GM12878 (cell line): ENCODE measurements around the gene PIEZO2. TPM values are rescaled to one million over a fixed set of nuclear protein-coding genes. Genes with fewer than 3 reads are reported as not detected.

Source experiments
- ATAC-seq: fragments of 200-7000 bp; cut with Tn5 transposase; 3 replicates; pipeline ENCODE4 v1.9.1; 2020; ENCODE audit warnings: mild to moderate bottlenecking, moderate library complexity
- BruUV-seq: library from RNA; stranded (reverse); fragments of 400-500 nt; replicated peaks from 2 replicates; lab custom pipeline; 2021; lab: Mats Ljungman, UMichigan
- CTCF ChIA-PET: fragments of 300-600 bp; sonication (Branson Sonifier 250); formaldehyde crosslinking; extraction: SDS; loops from one replicate; lab custom pipeline; 2021; ENCODE audit warnings: inconsistent platforms; lab: Yijun Ruan, JAX
- POLR2A ChIA-PET: fragments of 350-600 bp; formaldehyde crosslinking; extraction: SDS; loops from one replicate; lab custom pipeline; 2021; ENCODE audit warnings: inconsistent platforms; lab: Charles Lee
- RAD21 ChIA-PET: fragments of 300-600 bp; sonication (Branson Sonifier 250); formaldehyde crosslinking; loops from one replicate; lab custom pipeline; 2023; ENCODE audit warnings: antibody characterized with exemption; ENCODE audit not compliant: unreplicated experiment; lab: Charles Lee
- SMC1A ChIA-PET: fragments of 300-600 bp; sonication (Branson Sonifier 250); formaldehyde crosslinking; loops from one replicate; lab custom pipeline; 2023; ENCODE audit not compliant: unreplicated experiment, uncharacterized antibody; lab: Charles Lee
- DNase-seq: peaks from one replicate; pipeline ENCODE4 v3.0.0-alpha.2; 2011; ENCODE audit warnings: low read depth, low spot score
- FAIRE-seq: peaks from 3 replicates; lab custom pipeline; 2011; peaks lifted over from hg19 to GRCh38; lab: Jason Lieb, UNC
- H2AFZ ChIP-seq: 2 replicates; pipeline ENCODE4 v1.6.0; 2011; ENCODE audit warnings: low read depth, low read length, control low read depth; ENCODE audit not compliant: control insufficient read depth
- H3K27ac ChIP-seq: 2 replicates; pipeline ENCODE4 v1.5.1; 2011; ENCODE audit warnings: control low read depth; ENCODE audit not compliant: control insufficient read depth, insufficient read depth
- H3K27me3 ChIP-seq, 2 experiments: replicated peaks in 1 of 2; 2 replicates each; pipeline versions ENCODE4 v1.6.0 to v1.6.1; 2011; ENCODE audit warnings: low read length in 1 of 2; ENCODE audit not compliant: control insufficient read depth in 2 of 2, insufficient read depth in 2 of 2
- H3K36me3 ChIP-seq, 2 experiments: 2 replicates each; pipeline ENCODE4 v1.5.1; 2011; ENCODE audit warnings: low read length in 1 of 2; ENCODE audit not compliant: control insufficient read depth in 2 of 2, insufficient read depth in 2 of 2
- H3K4me1 ChIP-seq: 2 replicates; pipeline ENCODE4 v1.6.1; 2011; ENCODE audit warnings: mild to moderate bottlenecking, low read length, moderate library complexity, mixed read lengths; ENCODE audit not compliant: control insufficient read depth, insufficient read depth
- H3K4me2 ChIP-seq: 2 replicates; pipeline ENCODE4 v1.6.0; 2011; ENCODE audit warnings: control low read depth; ENCODE audit not compliant: control insufficient read depth, insufficient read depth
- H3K4me3 ChIP-seq: fragments of 200-600 bp; sonication (generic); 2 replicates; pipeline ENCODE4 v1.5.1; 2016
- H3K79me2 ChIP-seq: 2 replicates; pipeline ENCODE4 v1.6.0; 2011; ENCODE audit warnings: low read length; ENCODE audit not compliant: control insufficient read depth, insufficient read depth
- H3K9ac ChIP-seq: 2 replicates; pipeline ENCODE4 v1.8.0; 2011; ENCODE audit warnings: low read length, control low read depth, mixed read lengths; ENCODE audit not compliant: control insufficient read depth, insufficient read depth
- H3K9me3 ChIP-seq: replicated peaks from 3 replicates; pipeline ENCODE4 v1.5.1; 2011; ENCODE audit warnings: mild to moderate bottlenecking, low read length; ENCODE audit not compliant: control insufficient read depth, insufficient read depth
- H4K20me1 ChIP-seq: 2 replicates; pipeline ENCODE4 v1.6.0; 2011; ENCODE audit not compliant: control insufficient read depth, insufficient read depth
- ATF7 ChIP-seq: fragments of 450-650 bp; IDR thresholded peaks from 2 replicates; pipeline ENCODE4 v1.6.1; 2016; ENCODE audit warnings: low read depth, mild to moderate bottlenecking
- HCFC1 ChIP-seq: fragments of 150-350 bp; IDR thresholded peaks from 2 replicates; pipeline ENCODE4 v1.6.1; 2014; ENCODE audit warnings: low read length
- HDAC2 ChIP-seq: fragments of 200-600 bp; sonication (generic); IDR thresholded peaks from 2 replicates; pipeline ENCODE4 v1.6.1; 2017
- MTA2 ChIP-seq: fragments of 450-650 bp; IDR thresholded peaks from 2 replicates; pipeline ENCODE4 v1.6.1; 2016; ENCODE audit warnings: low read depth, mild to moderate bottlenecking, moderate library complexity
- NFIC ChIP-seq: IDR thresholded peaks from 2 replicates; pipeline ENCODE4 v1.6.1; 2012; ENCODE audit warnings: low read depth, mild to moderate bottlenecking, inconsistent platforms, low read length, moderate library complexity
- SIN3A ChIP-seq: IDR thresholded peaks from 2 replicates; pipeline ENCODE4 v1.6.1; 2012; ENCODE audit warnings: low read depth, low read length, improper control_type of control experiment
- TCF3 ChIP-seq: IDR thresholded peaks from 2 replicates; pipeline ENCODE4 v1.6.1; 2012; ENCODE audit warnings: low read depth, mild to moderate bottlenecking, low read length, borderline replicate concordance; ENCODE audit not compliant: insufficient read depth
- ZNF384 ChIP-seq: IDR thresholded peaks from 2 replicates; pipeline ENCODE4 v1.6.1; 2012; ENCODE audit warnings: low read depth, mild to moderate bottlenecking, low read length, improper control_type of control experiment, borderline replicate concordance
- ZNF592 ChIP-seq: fragments of 450-650 bp; IDR thresholded peaks from 2 replicates; pipeline ENCODE4 v1.6.1; 2017; ENCODE audit warnings: mild to moderate bottlenecking, moderate library complexity
- WGBS: methylation state at CpG from one replicate; pipeline ENCODE4 v1.1.6; 2016; ENCODE audit warnings: low lambda C conversion rate; ENCODE audit not compliant: insufficient replicate concordance, insufficient coverage; ENCODE audit errors: missing lambda C conversion rate; 5-methylcytosine and 5-hydroxymethylcytosine counted together
- in situ Hi-C: fragments of 300-500 bp; cut with MboI; formaldehyde crosslinking; loops from 9 replicates; pipeline ENCODE4 v1.14.3; 2018; ENCODE audit warnings: mixed read lengths
- intact Hi-C: fragments of 100-400 bp; cut with micrococcal nuclease; formaldehyde crosslinking; loops from one replicate; pipeline ENCODE4 v1.14.2; 2022; ENCODE audit not compliant: unreplicated experiment
- polyA plus RNA-seq, 11 experiments: library from polyadenylated mRNA; depleted of rRNA in 4 of 11; unstranded in 6 of 11; stranded (reverse) in 5 of 11; fragments of >200 nt; fragmentation: Nextera tagmentation in 4 of 11; fragmentation: Illumina TruSeq in 1 of 11; extraction: Ambion mirVana in 4 of 11; extraction: Trizol in 1 of 11; gene quantifications; 1 replicate in 1 of 11; 2 replicates in 10 of 11; pipeline versions ENCODE4 v1.2.1 to v1.2.3, GENCODE V29; 2011 to 2016; ENCODE audit warnings: inconsistent platforms in 2 of 11, missing spikeins in 2 of 11, low read depth in 1 of 11
- total RNA-seq, 4 experiments: library from RNA; depleted of rRNA in 3 of 4; stranded (reverse); fragments of >200 nt in 3 of 4; fragmentation: Illumina TruSeq in 1 of 4; extraction: Trizol in 1 of 4; gene quantifications; 2 replicates each; pipeline versions ENCODE4 v1.2.1 to v1.2.3, GENCODE V29; 2013 to 2021
- TF ChIP-seq, protein P1 (sequence below): IDR thresholded peaks from 2 replicates; pipeline ENCODE4 v1.6.1; 2012; ENCODE audit warnings: mild to moderate bottlenecking, low read depth, low read length
- TF ChIP-seq, protein P2 (sequence below): IDR thresholded peaks from 2 replicates; pipeline ENCODE4 v1.6.1; 2012; ENCODE audit warnings: low read depth, low read length, improper control_type of control experiment

Gene PIEZO2
- total and polyA plus RNA-seq, 10 of the 15 experiments (the other 5 are each of a cell fraction or from before 2014, with no cell fraction given) = 6.7 to 42.3 (median 27.4) TPM

- Histone ChIP-seq H3K4me1 (peaks cover 39% of the 10 kb centered on the region), H4K20me1 (no peaks in the 10 kb centered on the region), H3K36me3 (no peaks in the 10 kb centered on the region), H3K27ac (peak overlapping the region; percentile 52), H3K9ac (no peak overlapping the region), H3K9me3 (peaks cover 2% of the 10 kb centered on the region; the same call in 2 of the 3 replicates), H3K27me3 (no peaks in the 10 kb centered on the region), H3K4me3 (no peak overlapping the region), H3K4me2 (peak overlapping the region; percentile 3; the same call in 1 of the 2 replicates), H2AFZ (no peak overlapping the region), H3K79me2 (peaks cover 78% of the 10 kb centered on the region)
- intact Hi-C loops (no loop called here), in situ Hi-C loops (no loop called here)
- FAIRE-seq = no peak
- BruUV-seq = no TSS peak
- no peak for DNase-seq
- ChIA-PET RAD21 (interaction anchor here (0.7 to 9.7 kb wide), 7 partner anchors 8 to 197 kb away, joined by 3 to 157 read pairs (median 5); no protein-coding TSS in a partner anchor), POLR2A (interaction anchor here (0.6 kb wide), 1 partner anchor 57 kb away, joined by 3 read pairs; no protein-coding TSS in a partner anchor), SMC1A (interaction anchor here (0.7 to 10.8 kb wide), 18 partner anchors 9 to 475 kb away, joined by 3 to 196 read pairs (median 4); no protein-coding TSS in a partner anchor), CTCF (interaction anchor here (0.8 to 2.1 kb wide), 9 partner anchors 13 to 185 kb away, joined by 3 to 12 read pairs (median 4); no protein-coding TSS in a partner anchor)
- WGBS = 79% methylated on average over 3 of the region's 3 CpGs
- ATAC-seq = peak; percentile 8
- TF ChIP-seq NFIC (no peak), ZNF592 (no peak), ATF7 (no peak), SIN3A (no peak), HCFC1 (no peak), MTA2 (no peak), HDAC2 (no peak), ZNF384 (no peak), TCF3 (no peak)
- TF ChIP-seq, protein P1, sequence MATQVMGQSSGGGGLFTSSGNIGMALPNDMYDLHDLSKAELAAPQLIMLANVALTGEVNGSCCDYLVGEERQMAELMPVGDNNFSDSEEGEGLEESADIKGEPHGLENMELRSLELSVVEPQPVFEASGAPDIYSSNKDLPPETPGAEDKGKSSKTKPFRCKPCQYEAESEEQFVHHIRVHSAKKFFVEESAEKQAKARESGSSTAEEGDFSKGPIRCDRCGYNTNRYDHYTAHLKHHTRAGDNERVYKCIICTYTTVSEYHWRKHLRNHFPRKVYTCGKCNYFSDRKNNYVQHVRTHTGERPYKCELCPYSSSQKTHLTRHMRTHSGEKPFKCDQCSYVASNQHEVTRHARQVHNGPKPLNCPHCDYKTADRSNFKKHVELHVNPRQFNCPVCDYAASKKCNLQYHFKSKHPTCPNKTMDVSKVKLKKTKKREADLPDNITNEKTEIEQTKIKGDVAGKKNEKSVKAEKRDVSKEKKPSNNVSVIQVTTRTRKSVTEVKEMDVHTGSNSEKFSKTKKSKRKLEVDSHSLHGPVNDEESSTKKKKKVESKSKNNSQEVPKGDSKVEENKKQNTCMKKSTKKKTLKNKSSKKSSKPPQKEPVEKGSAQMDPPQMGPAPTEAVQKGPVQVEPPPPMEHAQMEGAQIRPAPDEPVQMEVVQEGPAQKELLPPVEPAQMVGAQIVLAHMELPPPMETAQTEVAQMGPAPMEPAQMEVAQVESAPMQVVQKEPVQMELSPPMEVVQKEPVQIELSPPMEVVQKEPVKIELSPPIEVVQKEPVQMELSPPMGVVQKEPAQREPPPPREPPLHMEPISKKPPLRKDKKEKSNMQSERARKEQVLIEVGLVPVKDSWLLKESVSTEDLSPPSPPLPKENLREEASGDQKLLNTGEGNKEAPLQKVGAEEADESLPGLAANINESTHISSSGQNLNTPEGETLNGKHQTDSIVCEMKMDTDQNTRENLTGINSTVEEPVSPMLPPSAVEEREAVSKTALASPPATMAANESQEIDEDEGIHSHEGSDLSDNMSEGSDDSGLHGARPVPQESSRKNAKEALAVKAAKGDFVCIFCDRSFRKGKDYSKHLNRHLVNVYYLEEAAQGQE = no peak
- TF ChIP-seq, protein P2, sequence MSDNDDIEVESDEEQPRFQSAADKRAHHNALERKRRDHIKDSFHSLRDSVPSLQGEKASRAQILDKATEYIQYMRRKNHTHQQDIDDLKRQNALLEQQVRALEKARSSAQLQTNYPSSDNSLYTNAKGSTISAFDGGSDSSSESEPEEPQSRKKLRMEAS = no peak
These were observed 113.4 kb downstream of the PIEZO2 start for GRCh38 chr18:11035814-11036495.
